Measurements from ENCODE around the gene PCDHB6. TPM values are rescaled to one million over a fixed set of nuclear protein-coding genes. Genes with fewer than 3 reads are reported as not detected.
"Not testable (repeated sequence)": the region's sequence is repeated elsewhere in the genome, so short reads cannot be mapped to it uniquely, and the experiment has no call there.

PCDHB6 gene
- not detected for total RNA-seq
- not detected for polyA plus RNA-seq

DNA sequence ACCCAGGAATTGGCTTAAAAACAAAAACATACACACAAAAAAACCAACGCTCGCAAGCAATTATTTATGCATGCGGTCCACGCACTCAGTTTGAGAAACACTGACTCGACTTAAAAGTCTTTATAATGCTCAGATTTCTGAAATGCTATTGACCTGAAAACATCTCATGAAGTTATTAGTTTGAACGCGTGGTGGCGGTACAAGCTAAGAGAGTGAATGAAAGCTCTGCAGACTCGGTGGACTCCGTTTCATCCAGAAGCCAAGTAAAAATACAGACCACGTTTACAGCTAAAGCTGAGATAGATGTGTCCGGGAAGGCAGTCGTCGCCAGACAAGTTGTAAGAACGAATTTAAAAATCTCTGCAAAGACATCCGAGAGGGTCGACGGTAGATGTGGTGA, at the start of gene PCDHB6:
Gene PCDHB6 (plus strand): TSS at position 246 of the 400 bp plus-strand sequence. CDS start 201 bp downstream, outside the sequence.
- H3K27ac Mint-ChIP-seq, result no peak within 1 kb of the TSS
- peak within 1 kb of the TSS in 1 of 4 donors; percentile 71 for H3K4me3 Mint-ChIP-seq

GRCh38 chr5:141100243-141100805, 49.5 kb upstream of the PCDHB6 start, which contains the start of gene PCDHB3:
Gene PCDHB3 (plus strand): TSS chr5:141100473. CDS start chr5:141100650, 177 bp downstream.
- Mint-ChIP-seq H3K27ac (no peak within 1 kb of the TSS), H3K36me3 (no peaks in the 10 kb centered on the region), H3K4me3 (no peak within 1 kb of the TSS), H3K27me3 (peaks cover 10% of the 10 kb centered on the region), H3K4me1 (no peaks in the 10 kb centered on the region), H3K9me3 (peaks cover 0 to 17% (median 12%) of the 10 kb centered on the region in 7 donors)
- no peak for ATAC-seq (ENCODE audit: low read depth in 2 of 2)
- Histone ChIP-seq H3K4me1 (ENCODE audit: control insufficient read depth, insufficient read depth, low read length, poor library complexity, severe bottlenecking) (no peaks in the 10 kb centered on the region), H3K9me3 (ENCODE audit: control insufficient read depth in 2 of 2, low read length in 2 of 2) (peaks cover 3 to 11% of the 10 kb centered on the region in 2 experiments), H3K4me3 (ENCODE audit: low read depth, low read length) (no peak within 1 kb of the TSS), H3K27ac (ENCODE audit: insufficient read depth, low read length, poor library complexity, severe bottlenecking) (no peak within 1 kb of the TSS), H3K27me3 (ENCODE audit: control insufficient read depth, insufficient read depth, low read length) (no peaks in the 10 kb centered on the region), H3K36me3 (ENCODE audit: control insufficient read depth, insufficient read depth, low read length) (no peaks in the 10 kb centered on the region)
- peak in 1 of 3 donors; percentile 26 for DNase-seq

More for the DNA sequence above, at the start of gene PCDHB6:
- Histone ChIP-seq H3K9me3 (ENCODE audit: control insufficient read depth in 2 of 2, low read length in 2 of 2) (peaks cover 5 to 6% of the 10 kb centered on the region in 2 experiments), H3K4me1 (ENCODE audit: control insufficient read depth, insufficient read depth, low read length, poor library complexity, severe bottlenecking) (no peaks in the 10 kb centered on the region), H3K27me3 (ENCODE audit: control insufficient read depth, insufficient read depth, low read length) (peaks cover 2% of the 10 kb centered on the region), H3K36me3 (ENCODE audit: control insufficient read depth, insufficient read depth, low read length) (no peaks in the 10 kb centered on the region), H3K27ac (ENCODE audit: insufficient read depth, low read length, poor library complexity, severe bottlenecking) (no peak within 1 kb of the TSS), H3K4me3 (ENCODE audit: low read depth, low read length) (no peak within 1 kb of the TSS)
- DNase-seq, result peak in 1 of 3 donors; percentile 1
- H3K36me3 Mint-ChIP-seq, result no peaks in the 10 kb centered on the region
- H3K9me3 Mint-ChIP-seq, result peaks cover 0 to 17% (median 8%) of the 10 kb centered on the region in 7 donors
- H3K4me1 Mint-ChIP-seq, result peaks cover 0 to 5% (median 1%) of the 10 kb centered on the region in 4 donors
- no peak for ATAC-seq (ENCODE audit: low read depth in 2 of 2)
- H3K27me3 Mint-ChIP-seq, result peaks cover 9% of the 10 kb centered on the region

GRCh38 chr5:141101059-141101458, 48.8 kb upstream of the PCDHB6 start:
- H3K4me1 ChIP-seq (ENCODE audit: control insufficient read depth, insufficient read depth, low read length, poor library complexity, severe bottlenecking), result no peaks in the 10 kb centered on the region
- no peak overlapping the region for H3K4me3 Mint-ChIP-seq
- no peak overlapping the region for H3K27ac Mint-ChIP-seq
- peaks cover 0 to 16% (median 12%) of the 10 kb centered on the region in 7 donors for H3K9me3 Mint-ChIP-seq
- no peak overlapping the region for H3K27ac ChIP-seq (ENCODE audit: insufficient read depth, low read length, poor library complexity, severe bottlenecking)
- no peak for DNase-seq
- no peaks in the 10 kb centered on the region for H3K27me3 ChIP-seq (ENCODE audit: control insufficient read depth, insufficient read depth, low read length)
- peaks cover 3 to 9% of the 10 kb centered on the region in 2 experiments for H3K9me3 ChIP-seq (ENCODE audit: control insufficient read depth in 2 of 2, low read length in 2 of 2)
- H3K27me3 Mint-ChIP-seq, result peaks cover 10% of the 10 kb centered on the region
- no peak for ATAC-seq (ENCODE audit: low read depth in 2 of 2)
- H3K4me1 Mint-ChIP-seq, result no peaks in the 10 kb centered on the region
- no peaks in the 10 kb centered on the region for H3K36me3 Mint-ChIP-seq
- no peaks in the 10 kb centered on the region for H3K36me3 ChIP-seq (ENCODE audit: control insufficient read depth, insufficient read depth, low read length)
- H3K4me3 ChIP-seq (ENCODE audit: low read depth, low read length), result no peak overlapping the region

DNA sequence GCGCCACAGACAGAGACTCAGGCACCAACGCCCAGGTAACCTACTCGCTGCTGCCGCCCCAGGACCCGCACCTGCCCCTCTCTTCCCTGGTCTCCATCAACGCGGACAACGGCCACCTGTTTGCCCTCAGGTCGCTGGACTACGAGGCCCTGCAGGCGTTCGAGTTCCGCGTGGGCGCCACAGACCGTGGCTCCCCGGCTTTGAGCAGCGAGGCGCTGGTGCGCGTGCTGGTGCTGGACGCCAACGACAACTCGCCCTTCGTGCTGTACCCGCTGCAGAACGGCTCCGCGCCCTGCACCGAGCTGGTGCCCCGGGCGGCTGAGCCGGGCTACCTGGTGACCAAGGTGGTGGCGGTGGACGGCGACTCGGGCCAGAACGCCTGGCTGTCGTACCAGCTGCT, 47.8 kb upstream of the PCDHB6 start:
- H3K36me3 Mint-ChIP-seq; H3K27ac Mint-ChIP-seq; H3K4me3 ChIP-seq (ENCODE audit: low read depth, low read length); H3K36me3 ChIP-seq (ENCODE audit: control insufficient read depth, insufficient read depth, low read length); H3K4me3 Mint-ChIP-seq; ATAC-seq (ENCODE audit: low read depth in 2 of 2); DNase-seq; H3K4me1 Mint-ChIP-seq; H3K27ac ChIP-seq (ENCODE audit: insufficient read depth, low read length, poor library complexity, severe bottlenecking); H3K9me3 ChIP-seq (ENCODE audit: control insufficient read depth in 2 of 2, low read length in 2 of 2); H3K4me1 ChIP-seq (ENCODE audit: control insufficient read depth, insufficient read depth, low read length, poor library complexity, severe bottlenecking); H3K27me3 ChIP-seq (ENCODE audit: control insufficient read depth, insufficient read depth, low read length): not testable (repeated sequence)
- H3K27me3 Mint-ChIP-seq, result peaks cover 10% of the 10 kb centered on the region
- peaks cover 0 to 19% (median 12%) of the 10 kb centered on the region in 7 donors for H3K9me3 Mint-ChIP-seq

GRCh38 chr5:141102471-141102870, 47.4 kb upstream of the PCDHB6 start:
- peaks cover 0 to 21% (median 12%) of the 10 kb centered on the region in 7 donors for H3K9me3 Mint-ChIP-seq
- not testable (repeated sequence) for H3K36me3 Mint-ChIP-seq
- peaks cover 10% of the 10 kb centered on the region for H3K27me3 Mint-ChIP-seq

GRCh38 chr5:141105350-141105749, 44.5 kb upstream of the PCDHB6 start:
- Mint-ChIP-seq H3K4me1 (no peaks in the 10 kb centered on the region), H3K36me3 (no peaks in the 10 kb centered on the region), H3K4me3 (no peak overlapping the region), H3K27me3 (no peaks in the 10 kb centered on the region), H3K27ac (no peak overlapping the region), H3K9me3 (peaks cover 0 to 27% (median 7%) of the 10 kb centered on the region in 7 donors)
- H3K27me3 ChIP-seq (ENCODE audit: control insufficient read depth, insufficient read depth, low read length), result no peaks in the 10 kb centered on the region
- no peaks in the 10 kb centered on the region for H3K4me1 ChIP-seq (ENCODE audit: control insufficient read depth, insufficient read depth, low read length, poor library complexity, severe bottlenecking)
- no peak overlapping the region for H3K27ac ChIP-seq (ENCODE audit: insufficient read depth, low read length, poor library complexity, severe bottlenecking)
- no peak for ATAC-seq (ENCODE audit: low read depth in 2 of 2)
- no peaks in the 10 kb centered on the region for H3K36me3 ChIP-seq (ENCODE audit: control insufficient read depth, insufficient read depth, low read length)
- H3K9me3 ChIP-seq (ENCODE audit: control insufficient read depth in 2 of 2, low read length in 2 of 2), result peaks cover 3 to 8% of the 10 kb centered on the region in 2 experiments
- H3K4me3 ChIP-seq (ENCODE audit: low read depth, low read length), result no peak overlapping the region
- no peak for DNase-seq

More at GRCh38 chr5:141102471-141102870, 47.4 kb upstream of the PCDHB6 start:
- H3K27ac ChIP-seq (ENCODE audit: insufficient read depth, low read length, poor library complexity, severe bottlenecking); H3K36me3 ChIP-seq (ENCODE audit: control insufficient read depth, insufficient read depth, low read length); H3K4me3 Mint-ChIP-seq; H3K27me3 ChIP-seq (ENCODE audit: control insufficient read depth, insufficient read depth, low read length); H3K4me1 ChIP-seq (ENCODE audit: control insufficient read depth, insufficient read depth, low read length, poor library complexity, severe bottlenecking); DNase-seq; H3K9me3 ChIP-seq (ENCODE audit: control insufficient read depth in 2 of 2, low read length in 2 of 2); H3K4me3 ChIP-seq (ENCODE audit: low read depth, low read length); H3K4me1 Mint-ChIP-seq; ATAC-seq (ENCODE audit: low read depth in 2 of 2); H3K27ac Mint-ChIP-seq: not testable (repeated sequence)

GRCh38 chr5:141119250-141119649, 30.6 kb upstream of the PCDHB6 start:
- ATAC-seq (ENCODE audit: low read depth in 2 of 2) (no peak), DNase-seq (no peak)
- Histone ChIP-seq H3K9me3 (ENCODE audit: control insufficient read depth in 2 of 2, low read length in 2 of 2) (peaks cover 7 to 12% of the 10 kb centered on the region in 2 experiments), H3K27me3 (ENCODE audit: control insufficient read depth, insufficient read depth, low read length) (no peaks in the 10 kb centered on the region), H3K4me1 (ENCODE audit: control insufficient read depth, insufficient read depth, low read length, poor library complexity, severe bottlenecking) (no peaks in the 10 kb centered on the region), H3K36me3 (ENCODE audit: control insufficient read depth, insufficient read depth, low read length) (no peaks in the 10 kb centered on the region), H3K4me3 (ENCODE audit: low read depth, low read length) (no peak overlapping the region), H3K27ac (ENCODE audit: insufficient read depth, low read length, poor library complexity, severe bottlenecking) (no peak overlapping the region)
- H3K27me3 Mint-ChIP-seq, result no peaks in the 10 kb centered on the region
- H3K36me3 Mint-ChIP-seq, result no peaks in the 10 kb centered on the region
- H3K9me3 Mint-ChIP-seq, result peaks cover 0 to 36% (median 10%) of the 10 kb centered on the region in 7 donors
- H3K4me3 Mint-ChIP-seq, result no peak overlapping the region
- H3K27ac Mint-ChIP-seq, result no peak overlapping the region
- H3K4me1 Mint-ChIP-seq, result peaks cover 0 to 2% (median 0%) of the 10 kb centered on the region in 4 donors

DNA sequence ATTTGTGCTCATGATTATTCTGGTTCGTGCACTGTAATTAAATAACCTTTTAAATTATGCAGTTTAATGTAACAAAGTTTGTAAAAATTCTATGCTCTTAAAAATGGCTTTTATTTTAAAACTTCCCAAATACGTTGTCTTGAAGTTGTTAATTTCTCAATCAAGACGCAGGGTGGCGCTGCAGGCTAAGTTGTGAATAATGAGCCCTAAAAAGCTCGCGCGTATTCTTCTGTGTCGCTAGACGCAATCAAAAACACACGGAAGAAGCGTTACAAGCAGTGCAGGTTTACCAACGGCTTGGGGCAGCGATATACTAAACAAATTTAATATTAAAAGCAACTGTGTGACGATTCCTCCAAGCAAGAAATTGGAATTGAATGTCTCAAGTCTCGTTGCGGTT, 28.3 kb upstream of the PCDHB6 start, which contains the start of gene PCDHB4:
Gene PCDHB4 (plus strand): TSS at position 256 of the 400 bp plus-strand sequence. CDS start 181 bp downstream, outside the sequence.
- no peaks in the 10 kb centered on the region for H3K27me3 ChIP-seq (ENCODE audit: control insufficient read depth, insufficient read depth, low read length)
- no peak within 1 kb of the TSS for H3K4me3 Mint-ChIP-seq

More for the DNA sequence above, 28.3 kb upstream of the PCDHB6 start, which contains the start of gene PCDHB4:
- peaks cover 0 to 12% of the 10 kb centered on the region in 2 experiments for H3K9me3 ChIP-seq (ENCODE audit: control insufficient read depth in 2 of 2, low read length in 2 of 2)
- no peaks in the 10 kb centered on the region for H3K36me3 Mint-ChIP-seq
- peaks cover 0 to 2% (median 0%) of the 10 kb centered on the region in 4 donors for H3K4me1 Mint-ChIP-seq
- no peak within 1 kb of the TSS for H3K27ac ChIP-seq (ENCODE audit: insufficient read depth, low read length, poor library complexity, severe bottlenecking)
- no peak within 1 kb of the TSS for H3K27ac Mint-ChIP-seq
- no peaks in the 10 kb centered on the region for H3K4me1 ChIP-seq (ENCODE audit: control insufficient read depth, insufficient read depth, low read length, poor library complexity, severe bottlenecking)
- no peak within 1 kb of the TSS for H3K4me3 ChIP-seq (ENCODE audit: low read depth, low read length)
- DNase-seq (no peak), ATAC-seq (ENCODE audit: low read depth in 2 of 2) (no peak)
- no peaks in the 10 kb centered on the region for H3K36me3 ChIP-seq (ENCODE audit: control insufficient read depth, insufficient read depth, low read length)
- H3K27me3 Mint-ChIP-seq, result no peaks in the 10 kb centered on the region
- H3K9me3 Mint-ChIP-seq, result peaks cover 0 to 18% (median 4%) of the 10 kb centered on the region in 7 donors

Measured in CD4-positive, CD25-positive, alpha-beta regulatory T cell (primary cell).